ENCODE results near the gene KLHL22.

- TF ChIP-seq YY1 (IDR thresholded peaks at IDR 0.05; ENCODE audit: low read depth) = no peak
- no peak for TF ChIP-seq RAD21 (IDR thresholded peaks at IDR 0.05; ENCODE audit: low read depth)
- TF ChIP-seq CEBPB (IDR thresholded peaks at IDR 0.05) = no peak
- TF ChIP-seq MAX (IDR thresholded peaks at IDR 0.05) = no peak
- no peak for TF ChIP-seq TEAD4 (IDR thresholded peaks at IDR 0.05)
- TF ChIP-seq EP300 (IDR thresholded peaks at IDR 0.05; ENCODE audit: borderline replicate concordance) = no peak
- TF ChIP-seq TAF1 (IDR thresholded peaks at IDR 0.05; ENCODE audit: low read depth) = no peak
- no peak for TF ChIP-seq FOXM1 (IDR thresholded peaks at IDR 0.05; ENCODE audit: borderline replicate concordance, low read depth)
- no peak for TF ChIP-seq ZBTB7A (IDR thresholded peaks at IDR 0.05; ENCODE audit: low read depth)
- no peak for TF ChIP-seq EGR1 (IDR thresholded peaks at IDR 0.05)
- no peak for TF ChIP-seq TCF12 (IDR thresholded peaks at IDR 0.05; ENCODE audit: low read depth)
- no peak for TF ChIP-seq NFIC (IDR thresholded peaks at IDR 0.05)
- TF ChIP-seq REST (IDR thresholded peaks at IDR 0.05; ENCODE audit: low read depth) = no peak
- no peak for TF ChIP-seq USF1 (IDR thresholded peaks at IDR 0.05)
Observed at GRCh38 chr22:20490183-20490940, 5.2 kb downstream of the KLHL22 start.
